DMS53 (cell line): ENCODE results near the gene MYO7A.

Experiments used
- DNase-seq: peaks from one replicate; lab custom pipeline; 2025; lab: John Stamatoyannopoulos, UW

Gene MYO7A

GRCh38 chr11:77201991-77202841, 74.2 kb downstream of the MYO7A start:
- no peak for DNase-seq

- DNase-seq, result no peak
These were observed 75.2 kb downstream of the MYO7A start for GRCh38 chr11:77202941-77203900.

- DNase-seq, result no peak
These were observed 76.1 kb downstream of the MYO7A start for GRCh38 chr11:77203901-77204753.

GRCh38 chr11:77204754-77205466, 76.9 kb downstream of the MYO7A start:
- no peak for DNase-seq

GRCh38 chr11:77205467-77206263, 77.6 kb downstream of the MYO7A start:
- no peak for DNase-seq

- DNase-seq, result no peak
These were observed 78.4 kb downstream of the MYO7A start for GRCh38 chr11:77206264-77207018.

- no peak for DNase-seq
These were observed 79.0 kb downstream of the MYO7A start for GRCh38 chr11:77207019-77207485.

GRCh38 chr11:77207618-77208313, 79.7 kb downstream of the MYO7A start:
- no peak for DNase-seq

- DNase-seq, result no peak
These were observed 80.5 kb downstream of the MYO7A start for GRCh38 chr11:77208535-77208934.

- no peak for DNase-seq
These were observed 81.6 kb downstream of the MYO7A start for GRCh38 chr11:77209663-77210062.

- no peak for DNase-seq
These were observed 83.0 kb downstream of the MYO7A start for GRCh38 chr11:77211040-77211451.

GRCh38 chr11:77211594-77212251, 83.7 kb downstream of the MYO7A start:
- no peak for DNase-seq

GRCh38 chr11:77212314-77213007, 84.4 kb downstream of the MYO7A start:
- no peak for DNase-seq

- DNase-seq, result no peak
These were observed 85.1 kb downstream of the MYO7A start for GRCh38 chr11:77213029-77213579.

GRCh38 chr11:77213589-77214428, 85.8 kb downstream of the MYO7A start:
- DNase-seq, result no peak

- DNase-seq, result no peak
These were observed 86.5 kb downstream of the MYO7A start for GRCh38 chr11:77214557-77214956.
